NB4 (cell line): ENCODE data around the gene ESYT2.
"Not testable (repeated sequence)": the region's sequence is repeated elsewhere in the genome, so short reads cannot be mapped to it uniquely, and the experiment has no call there.

Source experiments
- DNase-seq: peaks from one replicate; pipeline ENCODE4 v3.0.0; 2010; ENCODE audit warnings: low read depth
- H3K4me3 ChIP-seq: one replicate; pipeline ENCODE4 v1.5.1; 2011; ENCODE audit warnings: mild to moderate bottlenecking, low read depth, low read length, moderate library complexity
- MYC ChIP-seq: IDR thresholded peaks from 2 replicates; pipeline ENCODE4 v1.6.1; 2011; ENCODE audit warnings: low read depth, low read length
- POLR2A ChIP-seq: IDR thresholded peaks from 2 replicates; pipeline ENCODE4 v1.6.1; 2011; ENCODE audit warnings: mild to moderate bottlenecking; ENCODE audit not compliant: insufficient read length; ENCODE audit errors: extremely low read depth
- TF ChIP-seq, protein P1 (sequence below): IDR thresholded peaks from 2 replicates; pipeline ENCODE4 v1.6.1; 2011; ENCODE audit warnings: low read depth, low read length
- TF ChIP-seq, protein P2 (sequence below): IDR thresholded peaks from one replicate; pipeline ENCODE4 v1.5.1; 2012; ENCODE audit warnings: low read depth, low read length

The ESYT2 gene

DNA sequence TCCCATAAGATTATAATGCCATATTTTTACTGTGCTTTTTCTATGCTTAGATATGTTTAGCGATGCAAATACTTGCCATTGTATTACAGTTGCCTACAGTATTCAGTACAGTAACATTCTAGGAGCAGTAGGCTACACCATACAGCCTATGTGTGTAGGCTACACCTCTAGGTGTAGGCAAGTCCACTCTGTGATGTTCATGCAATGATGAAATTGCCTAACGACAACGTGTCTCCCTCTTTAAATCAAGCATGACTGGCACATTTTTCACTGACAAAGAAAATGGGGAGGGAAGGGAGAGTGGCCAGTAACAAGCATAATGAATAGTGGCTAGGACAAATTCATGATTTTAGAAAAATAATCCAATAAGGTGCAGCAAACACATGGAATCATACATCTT, 126.4 kb downstream of the ESYT2 start:
- peak; percentile 73 for DNase-seq
- peak; percentile 83 for TF ChIP-seq MYC
- TF ChIP-seq, protein P1, sequence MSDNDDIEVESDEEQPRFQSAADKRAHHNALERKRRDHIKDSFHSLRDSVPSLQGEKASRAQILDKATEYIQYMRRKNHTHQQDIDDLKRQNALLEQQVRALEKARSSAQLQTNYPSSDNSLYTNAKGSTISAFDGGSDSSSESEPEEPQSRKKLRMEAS = peak; percentile 93
- TF ChIP-seq, protein P2, sequence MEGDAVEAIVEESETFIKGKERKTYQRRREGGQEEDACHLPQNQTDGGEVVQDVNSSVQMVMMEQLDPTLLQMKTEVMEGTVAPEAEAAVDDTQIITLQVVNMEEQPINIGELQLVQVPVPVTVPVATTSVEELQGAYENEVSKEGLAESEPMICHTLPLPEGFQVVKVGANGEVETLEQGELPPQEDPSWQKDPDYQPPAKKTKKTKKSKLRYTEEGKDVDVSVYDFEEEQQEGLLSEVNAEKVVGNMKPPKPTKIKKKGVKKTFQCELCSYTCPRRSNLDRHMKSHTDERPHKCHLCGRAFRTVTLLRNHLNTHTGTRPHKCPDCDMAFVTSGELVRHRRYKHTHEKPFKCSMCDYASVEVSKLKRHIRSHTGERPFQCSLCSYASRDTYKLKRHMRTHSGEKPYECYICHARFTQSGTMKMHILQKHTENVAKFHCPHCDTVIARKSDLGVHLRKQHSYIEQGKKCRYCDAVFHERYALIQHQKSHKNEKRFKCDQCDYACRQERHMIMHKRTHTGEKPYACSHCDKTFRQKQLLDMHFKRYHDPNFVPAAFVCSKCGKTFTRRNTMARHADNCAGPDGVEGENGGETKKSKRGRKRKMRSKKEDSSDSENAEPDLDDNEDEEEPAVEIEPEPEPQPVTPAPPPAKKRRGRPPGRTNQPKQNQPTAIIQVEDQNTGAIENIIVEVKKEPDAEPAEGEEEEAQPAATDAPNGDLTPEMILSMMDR = no peak
- peak overlapping the region; percentile 65 for H3K4me3 ChIP-seq

GRCh38 chr7:158702196-158702595, 127.1 kb downstream of the ESYT2 start:
- TF ChIP-seq, protein P1 = no peak
- TF ChIP-seq POLR2A (no peak), MYC (no peak)
- TF ChIP-seq, protein P2 = no peak
- DNase-seq = no peak
- H3K4me3 ChIP-seq = peak overlapping the region; percentile 65

DNA sequence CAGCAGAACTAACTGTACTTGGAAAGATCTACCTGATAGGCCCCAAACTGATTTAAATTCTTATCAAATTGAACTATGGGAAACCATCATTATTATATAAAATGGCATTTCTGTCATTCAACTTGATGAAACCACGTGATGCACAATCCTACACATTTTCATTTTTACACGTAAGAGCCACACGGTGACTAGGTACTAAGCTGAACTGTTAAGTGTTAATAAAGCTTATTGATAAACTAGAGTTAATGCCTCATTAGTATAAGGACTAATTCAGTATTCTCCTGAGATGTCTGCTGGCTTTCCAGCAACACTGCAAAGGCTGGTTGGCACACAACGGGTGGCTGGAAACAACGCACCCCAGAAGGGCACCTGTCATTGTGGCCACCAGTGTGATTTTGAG, 129.3 kb downstream of the ESYT2 start:
- DNase-seq = no peak
- H3K4me3 ChIP-seq = no peak overlapping the region
- no peak for TF ChIP-seq POLR2A
- TF ChIP-seq, protein P1 = no peak
- TF ChIP-seq, protein P2 = no peak
- no peak for TF ChIP-seq MYC

DNA sequence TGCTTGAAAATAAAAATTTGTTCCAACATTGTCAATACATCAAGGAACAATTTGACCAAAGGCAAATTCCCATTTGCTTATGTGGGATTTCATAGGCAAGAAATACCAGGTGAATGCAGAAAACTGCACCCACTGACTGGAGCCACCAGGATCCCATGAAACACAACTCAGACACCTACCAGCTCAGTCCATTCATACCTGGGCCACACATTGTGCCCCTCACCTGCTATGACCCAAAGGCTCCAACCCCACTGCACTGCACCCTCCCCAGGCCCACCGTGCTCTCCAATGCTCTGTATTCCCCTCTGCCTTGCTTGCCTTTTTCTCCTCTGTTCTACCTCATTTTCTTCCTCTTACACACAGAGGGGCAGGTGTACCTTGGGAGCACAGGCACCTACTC, 130.0 kb downstream of the ESYT2 start:
- no peak for DNase-seq
- TF ChIP-seq, protein P2 = no peak
- TF ChIP-seq MYC (no peak), POLR2A (no peak)
- TF ChIP-seq, protein P1 = no peak
- no peak overlapping the region for H3K4me3 ChIP-seq

- DNase-seq = no peak
These were observed 130.6 kb downstream of the ESYT2 start for GRCh38 chr7:158698657-158699195.

GRCh38 chr7:158697597-158697996, 131.7 kb downstream of the ESYT2 start:
- not testable (repeated sequence) for H3K4me3 ChIP-seq

More at GRCh38 chr7:158698657-158699195, 130.6 kb downstream of the ESYT2 start:
- H3K4me3 ChIP-seq = no peak overlapping the region
- TF ChIP-seq POLR2A = no peak
- TF ChIP-seq, protein P2 = no peak
- TF ChIP-seq MYC = no peak
- TF ChIP-seq, protein P1 = no peak

More at GRCh38 chr7:158697597-158697996, 131.7 kb downstream of the ESYT2 start:
- not testable (repeated sequence) for DNase-seq
